WTC11 (cell line): Measurements from ENCODE around the gene SIGLEC7.

ENCODE experiments used
- CREB1 ChIP-seq: sonication (generic); formaldehyde crosslinking; IDR thresholded peaks from 2 replicates; pipeline ENCODE4 v1.8.0; 2023; ENCODE audit warnings: mild to moderate bottlenecking, missing genetic modification reagents
- CREM ChIP-seq: sonication (generic); formaldehyde crosslinking; IDR thresholded peaks from 2 replicates; pipeline ENCODE4 v1.8.1; 2022; ENCODE audit warnings: mild to moderate bottlenecking, missing genetic modification reagents, moderate library complexity
- ETV6 ChIP-seq: sonication (generic); formaldehyde crosslinking; IDR thresholded peaks from 2 replicates; pipeline ENCODE4 v1.8.1; 2022; ENCODE audit warnings: mild to moderate bottlenecking, missing genetic modification reagents
- GABPB1 ChIP-seq: sonication (generic); formaldehyde crosslinking; IDR thresholded peaks from 2 replicates; pipeline ENCODE4 v1.8.1; 2023; ENCODE audit warnings: mild to moderate bottlenecking, missing genetic modification reagents
- TCF7 ChIP-seq: sonication (generic); formaldehyde crosslinking; IDR thresholded peaks from 2 replicates; pipeline ENCODE4 v1.8.0; 2022; ENCODE audit warnings: mild to moderate bottlenecking, low read depth, missing genetic modification reagents, moderate library complexity
- TF ChIP-seq, protein P1 (sequence below): fragments of 200-600 bp; IDR thresholded peaks from 2 replicates; pipeline ENCODE4 v1.8.0; 2022; ENCODE audit warnings: antibody characterized with exemption
- TF ChIP-seq, protein P2 (sequence below): sonication (generic); formaldehyde crosslinking; IDR thresholded peaks from 2 replicates; pipeline ENCODE4 v1.8.0; 2022; ENCODE audit warnings: mild to moderate bottlenecking, missing genetic modification reagents
- TF ChIP-seq, protein P3 (sequence below): sonication (generic); formaldehyde crosslinking; IDR thresholded peaks from 2 replicates; pipeline ENCODE4 v1.8.1; 2022; ENCODE audit warnings: low read depth, missing genetic modification reagents, borderline replicate concordance
- TF ChIP-seq, protein P4 (sequence below): sonication (generic); formaldehyde crosslinking; IDR thresholded peaks from 2 replicates; pipeline ENCODE4 v1.8.1; 2022; ENCODE audit warnings: low read depth, mild to moderate bottlenecking, moderate library complexity, missing genetic modification reagents, borderline replicate concordance
- TF ChIP-seq, protein P5 (sequence below): sonication (generic); formaldehyde crosslinking; IDR thresholded peaks from 2 replicates; pipeline ENCODE4 v1.8.0; 2022; ENCODE audit warnings: mild to moderate bottlenecking, missing genetic modification reagents

DNA sequence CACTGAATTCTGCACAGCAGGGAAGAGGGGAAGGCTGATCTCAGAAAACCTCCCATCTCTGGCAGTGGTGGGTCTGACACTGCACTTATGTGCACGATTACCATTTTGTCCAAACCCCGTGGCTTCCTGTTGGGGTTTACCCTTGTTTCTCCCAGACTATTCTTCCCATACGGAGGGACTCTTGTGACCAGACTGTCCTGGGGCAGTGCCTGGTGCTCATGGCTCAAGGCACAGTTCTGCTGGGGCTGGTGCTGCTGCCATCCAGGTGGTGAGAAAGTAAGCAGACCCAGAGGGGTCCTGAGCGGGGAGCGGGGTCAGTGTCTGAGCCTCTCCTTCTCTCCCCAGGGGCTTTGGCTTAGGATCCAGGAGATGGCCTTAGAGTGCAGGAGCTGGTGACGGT, 22.5 kb upstream of the SIGLEC7 start:
- TF ChIP-seq GABPB1 (CRISPR knock-in tag) (no peak), TCF7 (CRISPR knock-in tag) (no peak), ETV6 (CRISPR knock-in tag) (no peak), CREM (CRISPR knock-in tag) (no peak), CREB1 (no peak)
- TF ChIP-seq, protein P1, sequence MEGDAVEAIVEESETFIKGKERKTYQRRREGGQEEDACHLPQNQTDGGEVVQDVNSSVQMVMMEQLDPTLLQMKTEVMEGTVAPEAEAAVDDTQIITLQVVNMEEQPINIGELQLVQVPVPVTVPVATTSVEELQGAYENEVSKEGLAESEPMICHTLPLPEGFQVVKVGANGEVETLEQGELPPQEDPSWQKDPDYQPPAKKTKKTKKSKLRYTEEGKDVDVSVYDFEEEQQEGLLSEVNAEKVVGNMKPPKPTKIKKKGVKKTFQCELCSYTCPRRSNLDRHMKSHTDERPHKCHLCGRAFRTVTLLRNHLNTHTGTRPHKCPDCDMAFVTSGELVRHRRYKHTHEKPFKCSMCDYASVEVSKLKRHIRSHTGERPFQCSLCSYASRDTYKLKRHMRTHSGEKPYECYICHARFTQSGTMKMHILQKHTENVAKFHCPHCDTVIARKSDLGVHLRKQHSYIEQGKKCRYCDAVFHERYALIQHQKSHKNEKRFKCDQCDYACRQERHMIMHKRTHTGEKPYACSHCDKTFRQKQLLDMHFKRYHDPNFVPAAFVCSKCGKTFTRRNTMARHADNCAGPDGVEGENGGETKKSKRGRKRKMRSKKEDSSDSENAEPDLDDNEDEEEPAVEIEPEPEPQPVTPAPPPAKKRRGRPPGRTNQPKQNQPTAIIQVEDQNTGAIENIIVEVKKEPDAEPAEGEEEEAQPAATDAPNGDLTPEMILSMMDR: no peak
- TF ChIP-seq, protein P2, sequence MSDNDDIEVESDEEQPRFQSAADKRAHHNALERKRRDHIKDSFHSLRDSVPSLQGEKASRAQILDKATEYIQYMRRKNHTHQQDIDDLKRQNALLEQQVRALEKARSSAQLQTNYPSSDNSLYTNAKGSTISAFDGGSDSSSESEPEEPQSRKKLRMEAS: no peak
- TF ChIP-seq, protein P3, sequence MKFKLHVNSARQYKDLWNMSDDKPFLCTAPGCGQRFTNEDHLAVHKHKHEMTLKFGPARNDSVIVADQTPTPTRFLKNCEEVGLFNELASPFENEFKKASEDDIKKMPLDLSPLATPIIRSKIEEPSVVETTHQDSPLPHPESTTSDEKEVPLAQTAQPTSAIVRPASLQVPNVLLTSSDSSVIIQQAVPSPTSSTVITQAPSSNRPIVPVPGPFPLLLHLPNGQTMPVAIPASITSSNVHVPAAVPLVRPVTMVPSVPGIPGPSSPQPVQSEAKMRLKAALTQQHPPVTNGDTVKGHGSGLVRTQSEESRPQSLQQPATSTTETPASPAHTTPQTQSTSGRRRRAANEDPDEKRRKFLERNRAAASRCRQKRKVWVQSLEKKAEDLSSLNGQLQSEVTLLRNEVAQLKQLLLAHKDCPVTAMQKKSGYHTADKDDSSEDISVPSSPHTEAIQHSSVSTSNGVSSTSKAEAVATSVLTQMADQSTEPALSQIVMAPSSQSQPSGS (CRISPR knock-in tag): no peak
- TF ChIP-seq, protein P4, sequence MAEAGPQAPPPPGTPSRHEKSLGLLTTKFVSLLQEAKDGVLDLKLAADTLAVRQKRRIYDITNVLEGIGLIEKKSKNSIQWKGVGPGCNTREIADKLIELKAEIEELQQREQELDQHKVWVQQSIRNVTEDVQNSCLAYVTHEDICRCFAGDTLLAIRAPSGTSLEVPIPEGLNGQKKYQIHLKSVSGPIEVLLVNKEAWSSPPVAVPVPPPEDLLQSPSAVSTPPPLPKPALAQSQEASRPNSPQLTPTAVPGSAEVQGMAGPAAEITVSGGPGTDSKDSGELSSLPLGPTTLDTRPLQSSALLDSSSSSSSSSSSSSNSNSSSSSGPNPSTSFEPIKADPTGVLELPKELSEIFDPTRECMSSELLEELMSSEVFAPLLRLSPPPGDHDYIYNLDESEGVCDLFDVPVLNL (CRISPR knock-in tag): no peak
- TF ChIP-seq, protein P5, sequence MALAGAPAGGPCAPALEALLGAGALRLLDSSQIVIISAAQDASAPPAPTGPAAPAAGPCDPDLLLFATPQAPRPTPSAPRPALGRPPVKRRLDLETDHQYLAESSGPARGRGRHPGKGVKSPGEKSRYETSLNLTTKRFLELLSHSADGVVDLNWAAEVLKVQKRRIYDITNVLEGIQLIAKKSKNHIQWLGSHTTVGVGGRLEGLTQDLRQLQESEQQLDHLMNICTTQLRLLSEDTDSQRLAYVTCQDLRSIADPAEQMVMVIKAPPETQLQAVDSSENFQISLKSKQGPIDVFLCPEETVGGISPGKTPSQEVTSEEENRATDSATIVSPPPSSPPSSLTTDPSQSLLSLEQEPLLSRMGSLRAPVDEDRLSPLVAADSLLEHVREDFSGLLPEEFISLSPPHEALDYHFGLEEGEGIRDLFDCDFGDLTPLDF: no peak
